ENCODE data around the gene TRIM10.
A peak's percentile ranks its signal among the peaks of the same experiment; 100 is the strongest.
"Not testable (repeated sequence)": the region's sequence is repeated elsewhere in the genome, so short reads cannot be mapped to it uniquely, and the experiment has no call there.

Gene TRIM10

GRCh38 chr6:30127238-30128093 is 33.5 kb downstream of the TRIM10 start:
- no peak overlapping the region for H3K4me3 ChIP-seq (ENCODE audit: low read depth, low read length)
- no peak for TF ChIP-seq CTCF (IDR thresholded peaks at IDR 0.05; ENCODE audit: low read depth, low read length, missing control alignments)
- no peak for DNase-seq (ENCODE audit: low read depth)

GRCh38 chr6:30122515-30122914 is 38.5 kb downstream of the TRIM10 start:
- H3K4me3 ChIP-seq (ENCODE audit: low read depth, low read length): no peak overlapping the region
- no peak for TF ChIP-seq CTCF (IDR thresholded peaks at IDR 0.05; ENCODE audit: low read depth, low read length, missing control alignments)
- DNase-seq (ENCODE audit: low read depth): no peak

- TF ChIP-seq CTCF (IDR thresholded peaks at IDR 0.05; ENCODE audit: low read depth, low read length, missing control alignments): no peak
- DNase-seq (ENCODE audit: low read depth): no peak
- no peak overlapping the region for H3K4me3 ChIP-seq (ENCODE audit: low read depth, low read length)
These were observed 39.3 kb downstream of the TRIM10 start for GRCh38 chr6:30121446-30122366.

- not testable (repeated sequence) for H3K4me3 ChIP-seq (ENCODE audit: low read depth, low read length); DNase-seq (ENCODE audit: low read depth)
These were observed 42.3 kb downstream of the TRIM10 start for GRCh38 chr6:30118691-30119090.

- no peak for DNase-seq (ENCODE audit: low read depth)
- no peak overlapping the region for H3K4me3 ChIP-seq (ENCODE audit: low read depth, low read length)
- peak; percentile 16 for TF ChIP-seq CTCF (IDR thresholded peaks at IDR 0.05; ENCODE audit: low read depth, low read length, missing control alignments)
These were observed 44.3 kb downstream of the TRIM10 start for GRCh38 chr6:30116724-30117123.

GRCh38 chr6:30113841-30114240 is 47.2 kb downstream of the TRIM10 start:
- no peak for DNase-seq (ENCODE audit: low read depth)
- no peak for TF ChIP-seq CTCF (IDR thresholded peaks at IDR 0.05; ENCODE audit: low read depth, low read length, missing control alignments)
- no peak overlapping the region for H3K4me3 ChIP-seq (ENCODE audit: low read depth, low read length)

Measured in GM12864 (cell line).